Nucleus accumbens (tissue), 56 donors: Measurements from ENCODE around the gene SIGLEC11.
"Not testable (repeated sequence)": the region's sequence is repeated elsewhere in the genome, so short reads cannot be mapped to it uniquely, and the experiment has no call there.

Source experiments
- DNase-seq, 56 donors: peaks; one replicate each; lab custom pipeline; 2025; lab: John Stamatoyannopoulos, UW

Gene SIGLEC11

DNA sequence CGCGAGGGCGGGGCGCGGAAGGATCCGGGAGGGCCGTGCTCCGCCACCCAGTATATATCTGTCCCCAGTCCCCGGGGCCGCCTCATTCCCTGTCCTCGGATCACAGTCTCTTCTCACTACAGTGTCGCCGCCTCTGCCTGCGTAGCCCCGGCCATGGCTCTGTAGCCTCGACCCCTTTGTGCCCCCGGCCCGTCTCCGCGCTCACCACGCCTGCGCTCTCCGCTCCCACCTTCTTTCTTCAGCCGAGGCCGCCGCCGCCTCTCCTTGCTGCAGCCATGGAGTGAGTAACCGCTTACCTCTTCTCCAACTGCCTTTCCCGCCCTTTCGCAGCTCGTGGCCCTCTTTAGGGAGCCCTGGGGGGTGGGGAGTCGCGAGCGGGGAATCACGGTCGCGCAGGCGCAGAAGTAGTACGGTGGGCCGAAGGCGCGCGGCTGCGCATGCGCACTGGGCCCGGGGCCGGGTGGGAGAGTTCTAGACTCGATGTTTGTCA lies 31.8 kb downstream of the SIGLEC11 start, which contains the start of the genes ATF5 and NUP62:
ATF5 (plus strand) TSS at position 85 of the 490 bp plus-strand sequence. CDS start 1,646 bp downstream, outside the sequence.
NUP62 (minus strand) TSS at position 384 of the 490 bp plus-strand sequence. CDS start 19,697 bp downstream, outside the sequence.
- peak in 54 of 56 donors; percentile 51 to 96 (median 84) for DNase-seq

DNA sequence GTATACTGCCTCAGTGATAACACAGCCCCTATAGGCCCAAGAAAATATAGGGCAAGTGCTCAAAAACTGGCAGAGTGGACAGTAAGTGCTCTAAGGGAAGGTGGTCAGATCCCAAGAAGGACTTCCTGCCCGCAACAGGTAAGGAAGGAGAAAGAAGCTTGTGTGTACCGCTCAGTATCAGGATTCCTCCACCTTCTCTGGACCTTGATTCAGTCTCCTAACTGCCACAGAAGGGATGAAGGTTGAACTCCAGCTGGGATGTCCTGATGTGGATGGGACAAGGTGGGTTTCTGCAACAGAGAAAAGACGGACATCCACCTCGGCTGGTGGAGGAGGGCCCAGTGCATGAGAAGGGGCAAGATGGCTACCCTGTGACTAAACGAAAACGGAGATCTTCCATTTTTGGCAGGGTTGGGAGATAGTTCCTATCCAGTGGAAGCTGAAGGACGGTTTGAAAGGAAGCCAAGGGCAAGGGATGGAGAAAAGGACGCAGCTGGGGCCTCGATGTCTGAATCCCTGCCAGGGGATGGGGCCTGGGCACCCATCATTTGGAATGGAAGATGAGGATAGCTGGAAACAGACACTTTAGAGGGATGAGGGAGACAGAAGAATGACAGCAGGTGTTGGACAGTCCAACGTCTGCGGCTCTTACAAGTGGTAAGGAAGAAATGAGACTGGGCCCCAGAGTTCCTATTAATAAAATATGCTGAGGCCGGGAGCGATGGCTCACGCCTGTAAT lies 33.3 kb downstream of the SIGLEC11 start:
- DNase-seq, result no peak

DNA sequence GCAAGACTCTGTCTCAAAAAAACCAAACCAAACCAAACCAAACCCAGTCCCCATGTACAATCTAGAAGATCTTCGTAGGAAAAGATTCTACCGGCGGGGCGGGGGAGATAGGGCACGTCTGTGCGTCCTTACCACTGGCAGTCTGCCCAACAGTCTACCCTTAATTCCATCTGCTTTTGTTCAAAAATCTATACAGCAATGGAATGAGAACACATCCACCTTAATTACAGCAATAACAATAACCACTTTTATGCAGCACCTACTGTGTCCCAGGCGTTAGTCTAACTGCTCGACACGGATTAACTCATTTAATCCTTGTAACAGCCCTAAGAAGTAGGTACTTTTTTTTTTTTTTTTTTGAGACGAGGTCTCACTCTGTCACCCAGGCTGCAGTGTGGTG lies 34.5 kb downstream of the SIGLEC11 start:
- no peak for DNase-seq

GRCh38 chr19:49925486-49925885 lies 35.5 kb downstream of the SIGLEC11 start:
- no peak for DNase-seq

GRCh38 chr19:49924881-49925210 lies 36.1 kb downstream of the SIGLEC11 start:
- DNase-seq, result not testable (repeated sequence)

DNA sequence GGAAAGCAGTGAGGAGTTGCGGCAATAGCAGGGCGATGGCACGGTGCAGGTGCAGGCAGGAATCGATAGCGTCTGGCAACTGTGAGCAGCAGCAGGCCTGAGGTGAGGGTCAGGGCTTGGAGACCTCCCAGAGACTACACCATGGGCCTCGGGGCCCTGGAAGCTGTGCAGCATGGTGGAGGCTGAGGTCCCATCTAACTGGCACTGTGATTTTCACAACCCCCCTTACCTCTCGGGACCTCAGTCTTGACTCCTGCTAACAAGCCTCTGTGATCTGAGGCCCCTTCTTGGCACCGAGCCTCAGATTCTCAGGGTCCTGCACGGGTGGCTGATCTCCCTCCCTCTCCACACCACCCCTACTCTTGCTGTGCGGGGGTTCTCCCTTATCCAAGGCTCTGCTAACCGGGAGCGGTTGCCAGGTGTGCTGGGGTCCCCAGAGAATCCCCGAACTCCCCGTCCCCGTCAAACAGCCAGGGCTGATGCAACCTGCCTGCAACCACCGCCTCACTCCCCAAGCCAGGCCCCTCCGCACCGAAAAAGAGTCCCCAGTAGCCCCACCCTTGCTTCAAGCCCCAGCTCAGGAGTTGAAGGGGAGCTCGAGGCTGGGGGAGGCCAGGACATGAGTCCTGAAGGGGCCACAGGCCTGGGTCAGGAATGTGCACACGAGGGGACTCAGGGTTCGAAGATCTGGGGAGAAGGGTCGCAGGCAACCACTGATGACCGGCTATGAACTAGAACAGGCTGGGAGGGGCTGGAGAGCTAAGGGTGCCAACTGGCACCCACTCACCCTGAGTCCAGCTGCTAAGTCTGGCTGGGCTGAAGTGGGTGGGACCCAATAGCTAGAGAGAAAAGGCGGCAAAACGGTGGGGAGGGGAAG lies 36.7 kb downstream of the SIGLEC11 start:
- DNase-seq, result no peak

DNA sequence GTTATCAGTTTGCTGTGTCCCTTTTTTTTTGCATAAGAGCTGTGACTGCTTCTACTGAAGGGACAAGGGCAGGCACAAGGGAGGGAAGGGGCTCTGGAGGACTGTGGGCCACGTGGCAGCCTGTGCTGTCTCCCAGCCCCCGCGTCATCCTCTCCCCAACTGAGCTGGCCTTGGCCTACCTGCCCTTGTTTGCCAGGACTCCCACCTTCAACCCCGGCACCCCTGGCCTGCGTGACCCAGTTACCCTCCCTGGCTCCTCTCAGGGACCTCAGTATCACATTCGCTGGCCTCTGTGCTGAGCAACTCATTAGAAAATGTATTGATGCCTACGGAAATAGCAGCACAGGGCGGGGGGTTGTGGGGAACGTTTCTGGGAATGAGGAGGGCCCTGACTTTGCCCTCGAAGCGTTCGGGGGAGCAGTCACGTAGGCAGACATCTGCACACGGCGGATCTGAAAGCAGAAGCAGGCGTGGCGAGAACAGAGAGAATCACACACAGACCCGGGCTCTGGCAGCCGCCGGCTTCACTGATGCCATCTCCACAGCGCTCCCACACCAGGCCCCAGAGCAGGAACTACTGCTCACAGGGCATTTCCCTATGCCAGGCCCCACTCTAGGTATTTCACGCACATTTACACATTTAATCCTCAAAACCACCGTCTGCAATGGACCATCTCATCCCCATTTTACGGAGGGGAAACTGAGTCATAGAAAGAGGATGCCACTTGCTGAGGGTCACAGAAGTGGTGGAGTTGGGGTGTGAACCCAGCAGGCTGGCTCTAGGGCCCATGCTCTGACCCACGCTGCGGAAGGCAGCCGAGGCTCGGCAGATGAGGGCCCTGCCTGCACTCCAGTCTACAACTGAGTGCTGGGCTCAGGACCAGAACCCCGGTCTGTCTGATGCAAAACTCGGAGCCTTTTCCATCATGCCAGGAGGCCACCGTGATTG lies 37.6 kb downstream of the SIGLEC11 start:
- peak in 2 of 56 donors; percentile 22 to 37 for DNase-seq

DNA sequence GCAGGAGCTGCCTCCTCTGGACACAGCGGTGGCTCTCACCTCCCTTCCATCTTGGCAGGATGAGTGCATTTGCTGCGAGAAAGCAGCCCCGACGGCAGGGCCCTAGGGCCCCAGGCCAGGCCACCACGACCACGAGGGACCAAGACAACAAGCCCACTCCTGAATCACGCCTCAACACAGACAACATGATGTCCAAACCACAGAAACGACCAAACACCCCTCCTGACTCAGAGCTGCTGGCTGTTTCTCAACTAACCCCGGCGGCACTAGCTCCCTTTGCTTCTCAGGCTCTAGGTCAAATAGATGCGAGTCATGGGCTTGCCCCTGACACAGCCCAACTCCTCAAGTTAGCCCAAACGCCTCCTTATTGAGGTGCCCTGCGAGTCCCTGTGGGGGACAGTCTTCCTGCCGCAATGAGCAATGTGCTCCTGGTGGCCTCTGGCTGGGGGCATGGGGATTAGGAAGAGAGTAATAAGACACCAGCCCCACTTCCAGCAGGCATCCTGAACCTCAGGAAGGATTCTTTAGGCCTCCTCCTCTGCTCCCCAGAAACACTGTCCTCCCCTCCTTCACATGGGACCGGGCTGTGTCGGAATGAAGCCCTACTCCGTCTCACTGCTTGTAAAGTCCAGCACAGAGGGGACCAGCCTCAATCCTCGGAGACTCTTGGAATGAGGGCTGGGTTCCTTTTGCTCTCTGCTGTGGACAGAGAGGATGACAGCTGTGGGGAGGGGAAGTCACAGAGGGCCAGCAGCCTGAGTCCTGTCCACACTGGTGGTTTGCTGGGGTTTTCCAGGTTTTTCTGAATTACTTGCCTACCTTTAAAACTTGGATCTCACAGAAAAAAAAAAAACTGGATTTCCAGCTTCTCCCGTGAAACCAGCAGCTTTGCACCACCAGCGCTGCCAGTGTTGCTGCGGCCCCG lies 38.8 kb downstream of the SIGLEC11 start:
- DNase-seq, result no peak

GRCh38 chr19:49920624-49921363 lies 40.2 kb downstream of the SIGLEC11 start:
- peak in 8 of 56 donors; percentile 4 to 49 (median 17) for DNase-seq

- no peak for DNase-seq
Observed at GRCh38 chr19:49918089-49918488, 42.9 kb downstream of the SIGLEC11 start.

GRCh38 chr19:49916839-49917733 lies 43.9 kb downstream of the SIGLEC11 start:
- peak in 4 of 56 donors; percentile 12 to 38 (median 29) for DNase-seq

- DNase-seq, result no peak
Observed at GRCh38 chr19:49915271-49915670, 45.7 kb downstream of the SIGLEC11 start.

DNA sequence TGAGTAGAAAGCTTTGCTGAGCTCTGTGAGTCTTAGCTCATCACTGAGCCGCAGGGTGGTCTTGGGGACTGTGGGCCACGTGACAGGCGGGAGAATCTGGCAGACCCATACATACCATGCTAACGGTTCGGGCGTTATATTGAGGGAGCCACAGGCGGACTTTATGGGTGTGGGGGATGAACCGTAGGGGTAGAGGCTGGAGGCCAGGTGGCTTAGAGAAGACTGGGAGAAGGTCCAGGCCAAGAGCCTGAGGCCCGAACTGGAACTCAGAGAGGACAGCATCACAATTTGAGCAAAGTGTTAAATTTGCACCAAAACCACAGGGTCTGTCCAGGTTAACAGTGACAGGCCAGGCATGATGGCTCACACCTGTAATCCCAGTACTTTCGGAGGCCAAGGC lies 47.3 kb downstream of the SIGLEC11 start:
- no peak for DNase-seq

- no peak for DNase-seq
Observed at GRCh38 chr19:49912965-49913685, 47.8 kb downstream of the SIGLEC11 start.

GRCh38 chr19:49911381-49912145 lies 49.4 kb downstream of the SIGLEC11 start:
- peak in 11 of 56 donors; percentile 8 to 33 (median 17) for DNase-seq

- no peak for DNase-seq
Observed at GRCh38 chr19:49910179-49910578, 50.8 kb downstream of the SIGLEC11 start.
